Loucy (cell line): ENCODE results near the gene KIF21A.

ENCODE experiments used
- EZH2phosphoT487 ChIP-seq: fragments of 200-600 bp; IDR thresholded peaks from 2 replicates; pipeline ENCODE4 v1.6.1; 2018; ENCODE audit warnings: antibody characterized with exemption, mild to moderate bottlenecking, moderate library complexity, borderline replicate concordance
- TF ChIP-seq, protein P1 (sequence below): fragments of 200-600 bp; sonication (generic); conservative IDR thresholded peaks from 2 replicates; pipeline ENCODE4 v1.5.1; 2014; ENCODE audit warnings: mild to moderate bottlenecking, antibody characterized with exemption, low read length

DNA sequence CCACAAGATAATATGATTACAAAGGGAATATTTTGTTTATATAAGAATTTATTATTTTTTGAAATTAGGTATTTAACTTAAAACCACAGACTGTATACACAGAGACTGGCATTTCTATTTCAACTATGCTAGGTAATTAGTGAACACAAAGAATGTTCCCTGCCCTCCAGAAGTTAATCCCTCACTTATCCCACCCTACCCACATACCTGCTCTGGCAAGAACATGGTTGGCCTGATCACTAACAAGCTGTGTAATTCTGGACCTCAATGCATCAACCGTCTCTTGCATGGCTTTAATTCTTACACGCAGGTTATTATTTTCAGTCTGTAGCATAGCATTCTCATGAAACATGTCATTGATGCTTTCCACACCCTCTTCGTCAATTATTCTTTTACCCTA is 85.9 kb downstream of the KIF21A start:
- TF ChIP-seq, protein P1, sequence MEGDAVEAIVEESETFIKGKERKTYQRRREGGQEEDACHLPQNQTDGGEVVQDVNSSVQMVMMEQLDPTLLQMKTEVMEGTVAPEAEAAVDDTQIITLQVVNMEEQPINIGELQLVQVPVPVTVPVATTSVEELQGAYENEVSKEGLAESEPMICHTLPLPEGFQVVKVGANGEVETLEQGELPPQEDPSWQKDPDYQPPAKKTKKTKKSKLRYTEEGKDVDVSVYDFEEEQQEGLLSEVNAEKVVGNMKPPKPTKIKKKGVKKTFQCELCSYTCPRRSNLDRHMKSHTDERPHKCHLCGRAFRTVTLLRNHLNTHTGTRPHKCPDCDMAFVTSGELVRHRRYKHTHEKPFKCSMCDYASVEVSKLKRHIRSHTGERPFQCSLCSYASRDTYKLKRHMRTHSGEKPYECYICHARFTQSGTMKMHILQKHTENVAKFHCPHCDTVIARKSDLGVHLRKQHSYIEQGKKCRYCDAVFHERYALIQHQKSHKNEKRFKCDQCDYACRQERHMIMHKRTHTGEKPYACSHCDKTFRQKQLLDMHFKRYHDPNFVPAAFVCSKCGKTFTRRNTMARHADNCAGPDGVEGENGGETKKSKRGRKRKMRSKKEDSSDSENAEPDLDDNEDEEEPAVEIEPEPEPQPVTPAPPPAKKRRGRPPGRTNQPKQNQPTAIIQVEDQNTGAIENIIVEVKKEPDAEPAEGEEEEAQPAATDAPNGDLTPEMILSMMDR = no peak
- TF ChIP-seq EZH2phosphoT487 = no peak
